HUDEP-2 (cell line): ENCODE measurements around the gene LEO1.

Experiments
- DNase-seq, 76 experiments: peaks; one replicate each; lab custom pipeline; 2025; ENCODE audit not compliant: unreplicated experiment in 76 of 76; lab: John Stamatoyannopoulos, UW

LEO1 gene

GRCh38 chr15:51935466-51936104 is 36.0 kb downstream of the LEO1 start:
- DNase-seq, result no peak

- no peak for DNase-seq
These were observed 39.4 kb downstream of the LEO1 start for GRCh38 chr15:51932161-51932560.

- no peak for DNase-seq
These were observed 39.9 kb downstream of the LEO1 start for GRCh38 chr15:51931638-51932037.

- no peak for DNase-seq
These were observed 40.6 kb downstream of the LEO1 start for GRCh38 chr15:51931016-51931415.

- no peak for DNase-seq
These were observed 44.8 kb downstream of the LEO1 start for GRCh38 chr15:51926809-51927208.

- no peak for DNase-seq
These were observed 47.2 kb downstream of the LEO1 start for GRCh38 chr15:51924156-51925068.

- DNase-seq, result peak in 29 of 76 experiments; percentile 1 to 38 (median 10)
These were observed 54.1 kb downstream of the LEO1 start for GRCh38 chr15:51917493-51917892.

- no peak for DNase-seq
These were observed 59.0 kb downstream of the LEO1 start for GRCh38 chr15:51912528-51912927.

GRCh38 chr15:51909584-51909983 is 62.0 kb downstream of the LEO1 start:
- DNase-seq, result no peak

- no peak for DNase-seq
These were observed 63.3 kb downstream of the LEO1 start for GRCh38 chr15:51908316-51908715.

GRCh38 chr15:51907136-51907862 is 64.3 kb downstream of the LEO1 start:
- peak in 1 of 76 experiments; percentile 2 for DNase-seq

- DNase-seq, result no peak
These were observed 66.6 kb downstream of the LEO1 start for GRCh38 chr15:51904931-51905330.

- no peak for DNase-seq
These were observed 67.2 kb downstream of the LEO1 start for GRCh38 chr15:51904421-51904820.

- DNase-seq, result no peak
These were observed 82.1 kb downstream of the LEO1 start for GRCh38 chr15:51889486-51889885.

GRCh38 chr15:51888593-51889195 is 82.9 kb downstream of the LEO1 start:
- DNase-seq, result peak in 4 of 76 experiments; percentile 3 to 27 (median 8)
